DOHH2 (cell line): ENCODE results near the gene ALG1L2.
"Not testable (repeated sequence)": the region's sequence is repeated elsewhere in the genome, so short reads cannot be mapped to it uniquely, and the experiment has no call there.

Experiments used
- EZH2phosphoT487 ChIP-seq: fragments of 200-600 bp; sonication (generic); IDR thresholded peaks from 2 replicates; pipeline ENCODE4 v1.6.1; 2017; ENCODE audit warnings: borderline replicate concordance, mild to moderate bottlenecking, antibody characterized with exemption, low read length, moderate library complexity, mixed read lengths
- TF ChIP-seq, protein P1 (sequence below): fragments of 200-600 bp; sonication (generic); IDR thresholded peaks from one replicate; pipeline ENCODE4 v1.5.1; 2014; ENCODE audit warnings: antibody characterized with exemption, mild to moderate bottlenecking, low read depth, low read length; ENCODE audit not compliant: poor library complexity, severe bottlenecking

DNA sequence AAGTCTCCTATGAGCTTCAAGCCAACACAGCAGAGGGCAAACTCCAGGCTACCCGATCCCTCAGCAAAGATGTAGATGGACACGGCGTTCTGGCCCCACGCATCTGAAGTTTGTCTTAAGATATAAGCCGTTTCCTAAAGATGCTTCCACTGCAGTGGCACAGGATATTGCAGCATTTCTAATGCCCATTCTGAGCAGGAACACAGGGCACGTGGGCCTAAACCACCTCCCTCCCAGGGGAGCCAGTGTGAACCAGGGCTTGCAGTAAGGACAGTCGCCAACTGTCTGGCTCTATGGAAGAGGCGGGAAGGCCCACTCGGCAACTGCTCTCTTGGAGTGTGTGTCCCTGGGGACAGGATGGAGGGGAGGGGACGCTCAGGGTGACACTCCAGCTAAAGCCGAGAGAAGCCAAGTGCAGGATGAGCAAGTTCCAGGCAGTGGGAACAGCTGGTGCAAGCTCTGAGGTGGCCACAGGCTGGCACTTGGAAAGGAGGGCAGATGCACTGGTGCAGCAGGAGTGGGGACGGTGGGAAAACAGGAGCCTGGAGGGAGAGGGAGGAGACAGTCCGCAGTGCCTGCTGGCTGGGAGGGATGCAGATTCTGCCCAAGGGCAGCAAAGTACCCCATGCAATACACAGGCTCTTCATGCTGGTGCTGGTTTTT, 25.8 kb downstream of the ALG1L2 start:
- TF ChIP-seq, protein P1, sequence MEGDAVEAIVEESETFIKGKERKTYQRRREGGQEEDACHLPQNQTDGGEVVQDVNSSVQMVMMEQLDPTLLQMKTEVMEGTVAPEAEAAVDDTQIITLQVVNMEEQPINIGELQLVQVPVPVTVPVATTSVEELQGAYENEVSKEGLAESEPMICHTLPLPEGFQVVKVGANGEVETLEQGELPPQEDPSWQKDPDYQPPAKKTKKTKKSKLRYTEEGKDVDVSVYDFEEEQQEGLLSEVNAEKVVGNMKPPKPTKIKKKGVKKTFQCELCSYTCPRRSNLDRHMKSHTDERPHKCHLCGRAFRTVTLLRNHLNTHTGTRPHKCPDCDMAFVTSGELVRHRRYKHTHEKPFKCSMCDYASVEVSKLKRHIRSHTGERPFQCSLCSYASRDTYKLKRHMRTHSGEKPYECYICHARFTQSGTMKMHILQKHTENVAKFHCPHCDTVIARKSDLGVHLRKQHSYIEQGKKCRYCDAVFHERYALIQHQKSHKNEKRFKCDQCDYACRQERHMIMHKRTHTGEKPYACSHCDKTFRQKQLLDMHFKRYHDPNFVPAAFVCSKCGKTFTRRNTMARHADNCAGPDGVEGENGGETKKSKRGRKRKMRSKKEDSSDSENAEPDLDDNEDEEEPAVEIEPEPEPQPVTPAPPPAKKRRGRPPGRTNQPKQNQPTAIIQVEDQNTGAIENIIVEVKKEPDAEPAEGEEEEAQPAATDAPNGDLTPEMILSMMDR, result not testable (repeated sequence)
- not testable (repeated sequence) for TF ChIP-seq EZH2phosphoT487
